GM12865 (cell line): ENCODE results near the gene AKAP13.

Experiments used
- DNase-seq: peaks from one replicate; pipeline ENCODE4 v3.0.0; 2010; ENCODE audit warnings: low read depth
- H3K4me3 ChIP-seq: 2 replicates; pipeline ENCODE4 v1.5.1; 2011; ENCODE audit warnings: mild to moderate bottlenecking, low read depth, low read length, control low read depth
- TF ChIP-seq, protein P1 (sequence below): IDR thresholded peaks from 2 replicates; pipeline ENCODE4 v1.5.1; 2011; ENCODE audit warnings: low read length, control low read depth, low read depth, inconsistent platforms; ENCODE audit not compliant: insufficient read depth; ENCODE audit errors: missing control alignments

Gene AKAP13

DNA sequence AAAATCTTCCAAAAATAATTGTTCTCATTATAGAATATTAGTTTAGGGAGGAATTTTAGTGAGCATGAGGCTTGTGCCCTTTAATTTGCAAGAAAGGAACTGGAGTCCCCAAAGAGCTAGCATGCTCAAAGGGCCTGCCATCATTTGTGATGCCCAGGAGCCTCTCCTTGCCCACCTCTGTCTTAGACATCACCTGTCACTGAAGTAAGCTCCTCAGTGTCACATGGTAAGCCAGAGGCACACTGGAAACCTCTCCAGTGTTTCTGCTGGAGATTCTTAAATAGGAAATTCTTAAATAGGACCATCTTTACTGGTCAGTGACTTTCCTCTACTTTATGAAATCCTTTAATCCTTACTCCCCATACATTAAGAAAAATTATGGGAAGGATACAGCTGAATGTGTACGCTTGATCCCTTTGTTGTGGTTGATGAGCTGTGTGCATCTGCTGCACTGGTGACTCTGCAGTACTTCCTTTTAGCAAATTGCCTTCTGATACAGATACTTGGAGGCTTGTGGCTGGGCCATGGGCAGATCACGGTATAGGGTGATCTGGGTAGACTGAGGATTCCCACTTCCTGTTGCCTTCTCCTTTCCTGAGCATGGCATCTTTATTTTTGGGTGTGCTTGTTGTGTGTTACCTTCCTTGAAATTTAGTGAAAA, 216.9 kb downstream of the AKAP13 start:
- TF ChIP-seq, protein P1, sequence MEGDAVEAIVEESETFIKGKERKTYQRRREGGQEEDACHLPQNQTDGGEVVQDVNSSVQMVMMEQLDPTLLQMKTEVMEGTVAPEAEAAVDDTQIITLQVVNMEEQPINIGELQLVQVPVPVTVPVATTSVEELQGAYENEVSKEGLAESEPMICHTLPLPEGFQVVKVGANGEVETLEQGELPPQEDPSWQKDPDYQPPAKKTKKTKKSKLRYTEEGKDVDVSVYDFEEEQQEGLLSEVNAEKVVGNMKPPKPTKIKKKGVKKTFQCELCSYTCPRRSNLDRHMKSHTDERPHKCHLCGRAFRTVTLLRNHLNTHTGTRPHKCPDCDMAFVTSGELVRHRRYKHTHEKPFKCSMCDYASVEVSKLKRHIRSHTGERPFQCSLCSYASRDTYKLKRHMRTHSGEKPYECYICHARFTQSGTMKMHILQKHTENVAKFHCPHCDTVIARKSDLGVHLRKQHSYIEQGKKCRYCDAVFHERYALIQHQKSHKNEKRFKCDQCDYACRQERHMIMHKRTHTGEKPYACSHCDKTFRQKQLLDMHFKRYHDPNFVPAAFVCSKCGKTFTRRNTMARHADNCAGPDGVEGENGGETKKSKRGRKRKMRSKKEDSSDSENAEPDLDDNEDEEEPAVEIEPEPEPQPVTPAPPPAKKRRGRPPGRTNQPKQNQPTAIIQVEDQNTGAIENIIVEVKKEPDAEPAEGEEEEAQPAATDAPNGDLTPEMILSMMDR = no peak

DNA sequence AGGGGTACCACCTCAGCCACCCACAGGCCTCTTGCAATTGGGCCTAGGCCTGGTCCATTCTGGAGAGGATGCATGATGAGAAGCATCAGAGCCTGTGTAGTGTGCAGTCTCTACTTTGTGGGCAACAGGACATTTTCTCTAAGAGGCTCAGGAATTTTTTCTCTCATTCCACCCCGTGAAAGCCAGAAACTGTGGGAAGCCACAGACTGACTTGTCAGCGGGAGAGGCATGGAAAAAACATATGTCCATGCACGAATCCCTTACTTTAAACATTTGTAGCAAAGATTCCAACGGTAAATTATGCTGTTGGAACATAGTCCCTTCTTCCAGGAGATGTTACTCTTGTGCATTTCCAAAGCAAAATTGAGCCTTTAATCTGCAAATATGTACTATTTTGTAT, 217.8 kb downstream of the AKAP13 start:
- DNase-seq = no peak
- TF ChIP-seq, protein P1 = no peak

More for the DNA sequence above, 216.9 kb downstream of the AKAP13 start:
- no peak overlapping the region for H3K4me3 ChIP-seq
- no peak for DNase-seq

DNA sequence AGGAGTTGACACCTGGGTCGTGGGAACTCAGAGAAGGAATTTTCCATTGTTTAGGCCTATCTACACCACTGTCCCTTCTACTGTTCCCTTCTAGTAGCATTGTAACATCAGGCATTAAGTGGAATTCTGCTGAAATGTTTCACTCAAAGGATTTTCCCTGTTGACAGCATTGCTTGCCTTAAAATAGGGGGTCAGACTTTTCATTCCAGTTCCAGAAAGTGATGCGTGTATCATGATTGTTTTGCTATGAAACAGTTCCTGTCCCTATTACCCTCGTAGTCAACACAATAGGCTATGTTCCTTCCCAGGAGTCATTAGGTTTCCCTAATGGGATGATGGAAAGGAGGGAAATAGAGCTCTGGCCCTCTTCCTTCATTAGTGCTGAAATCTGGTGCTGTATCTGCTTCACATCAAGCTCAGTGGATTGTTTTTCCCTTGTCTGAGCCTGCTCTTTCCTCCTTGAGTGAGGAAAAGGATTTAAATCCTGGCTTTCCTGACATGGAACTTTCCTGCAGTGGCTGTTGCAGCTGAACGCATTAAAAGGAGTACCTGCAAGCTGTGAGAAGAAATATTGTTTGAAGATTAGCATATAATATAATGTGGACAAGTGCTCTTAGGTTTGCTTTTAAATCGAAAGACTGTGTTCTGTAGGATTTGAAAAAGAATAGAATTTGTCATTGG, 218.5 kb downstream of the AKAP13 start:
- TF ChIP-seq, protein P1 = no peak
- H3K4me3 ChIP-seq = no peak overlapping the region
- no peak for DNase-seq

More for the DNA sequence above, 217.8 kb downstream of the AKAP13 start:
- no peak overlapping the region for H3K4me3 ChIP-seq

DNA sequence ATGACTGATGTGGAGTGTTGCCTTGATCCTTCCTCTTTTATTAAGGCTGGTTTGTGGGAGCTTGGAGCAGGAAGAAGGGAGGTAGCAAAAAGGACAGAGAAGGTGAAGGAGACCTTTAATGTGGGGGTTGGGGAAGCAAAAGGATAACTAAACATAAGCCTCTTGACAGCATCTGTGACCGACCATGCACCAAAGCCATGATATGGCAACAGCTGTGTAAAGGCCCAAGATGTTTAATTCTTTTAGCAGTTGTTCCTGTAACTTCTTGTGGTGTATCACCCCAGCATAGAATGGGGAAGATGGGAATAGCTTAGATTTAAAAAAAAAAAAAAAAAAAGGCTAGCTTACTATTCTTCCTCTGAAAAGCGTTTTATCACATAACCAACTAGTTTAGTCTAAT, 219.6 kb downstream of the AKAP13 start:
- H3K4me3 ChIP-seq = no peak overlapping the region
- TF ChIP-seq, protein P1 = no peak
- DNase-seq = no peak

DNA sequence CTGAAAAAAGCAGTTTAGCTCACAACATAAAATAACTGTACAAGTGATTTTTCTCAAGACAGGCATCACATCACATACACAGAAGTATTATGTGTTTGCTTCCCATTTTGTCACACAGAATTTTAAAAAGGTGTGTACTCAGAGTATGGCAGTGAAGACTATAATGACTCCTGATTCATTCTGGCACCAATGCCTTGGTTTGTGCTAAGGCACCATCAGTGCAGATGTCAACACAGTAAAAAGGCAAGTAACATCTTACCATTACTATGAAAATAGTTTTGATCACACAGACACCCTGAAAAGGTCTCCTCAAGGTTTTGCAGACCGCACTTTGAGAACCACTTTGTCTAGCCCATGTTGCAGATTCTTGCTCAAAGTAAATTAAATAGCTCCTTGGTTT, 222.8 kb downstream of the AKAP13 start:
- TF ChIP-seq, protein P1 = no peak
- H3K4me3 ChIP-seq = no peak overlapping the region
- DNase-seq = no peak

DNA sequence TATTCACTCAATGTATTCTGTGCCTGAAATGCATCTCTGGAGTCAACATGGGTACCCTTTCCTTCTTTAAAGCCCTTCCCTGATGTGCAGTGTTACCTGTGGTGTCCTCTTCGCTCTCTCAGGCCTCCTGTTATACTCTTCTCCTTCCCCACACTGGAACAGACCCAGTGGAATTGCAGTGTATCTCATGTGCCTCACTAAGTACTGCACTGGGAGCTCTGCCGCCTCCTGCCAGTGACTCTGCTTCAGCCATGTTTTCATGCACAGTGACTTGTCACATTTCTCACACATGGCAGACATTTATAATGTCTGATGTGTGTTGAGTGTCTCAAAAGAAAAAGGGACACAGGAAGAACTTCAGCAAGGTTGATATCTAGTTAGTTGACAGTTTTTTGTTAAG, 223.3 kb downstream of the AKAP13 start:
- TF ChIP-seq, protein P1 = no peak
- H3K4me3 ChIP-seq = no peak overlapping the region
- no peak for DNase-seq

DNA sequence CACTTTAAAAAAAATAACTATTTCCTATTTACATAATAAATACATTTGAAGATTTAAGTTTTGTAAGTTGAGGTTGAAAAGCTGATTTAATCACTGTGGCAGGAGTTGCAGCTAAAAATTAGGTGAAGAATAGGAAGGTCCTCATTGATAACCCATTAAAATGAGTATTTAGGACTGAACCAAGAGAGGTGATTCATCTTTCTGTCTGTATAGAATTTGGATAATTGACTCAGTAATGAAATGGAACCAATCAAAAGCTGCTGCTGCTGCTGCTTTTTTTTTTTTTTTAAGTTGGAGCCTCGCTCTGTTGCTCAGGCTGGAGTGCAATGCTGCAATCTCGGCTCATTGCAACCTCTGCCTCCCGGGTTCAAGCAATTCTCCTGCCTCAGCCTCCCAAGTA, 223.8 kb downstream of the AKAP13 start:
- no peak for DNase-seq
- TF ChIP-seq, protein P1 = no peak
- no peak overlapping the region for H3K4me3 ChIP-seq
